GM19438 (cell line): Measurements from ENCODE around the gene RPAP2.
"Not testable (repeated sequence)": the region's sequence is repeated elsewhere in the genome, so short reads cannot be mapped to it uniquely, and the experiment has no call there.

ENCODE experiments used
- ATAC-seq: cut with Tn5 transposase; IDR thresholded peaks from one replicate; pipeline ENCODE4 v1.9.1; 2021; ENCODE audit warnings: low read depth; ENCODE audit not compliant: unreplicated experiment

Gene RPAP2

GRCh38 chr1:92367496-92367895 is 68.6 kb downstream of the RPAP2 start:
- peak; percentile 54 for ATAC-seq

GRCh38 chr1:92372164-92372563 is 73.3 kb downstream of the RPAP2 start:
- no peak for ATAC-seq

GRCh38 chr1:92374223-92374622 is 75.4 kb downstream of the RPAP2 start:
- ATAC-seq: no peak

GRCh38 chr1:92376345-92376744 is 77.5 kb downstream of the RPAP2 start:
- ATAC-seq: no peak

GRCh38 chr1:92377991-92378390 is 79.1 kb downstream of the RPAP2 start:
- ATAC-seq: not testable (repeated sequence)

- no peak for ATAC-seq
Observed at GRCh38 chr1:92380867-92381266, 82.0 kb downstream of the RPAP2 start.

- not testable (repeated sequence) for ATAC-seq
Observed at GRCh38 chr1:92393966-92394365, 95.1 kb downstream of the RPAP2 start.

GRCh38 chr1:92398519-92398918 is 99.7 kb downstream of the RPAP2 start:
- no peak for ATAC-seq

- ATAC-seq: peak; percentile 78
Observed at GRCh38 chr1:92399076-92399475, 100.2 kb downstream of the RPAP2 start.

- ATAC-seq: no peak
Observed at GRCh38 chr1:92404661-92405060, 105.8 kb downstream of the RPAP2 start.

GRCh38 chr1:92408825-92409224 is 110.0 kb downstream of the RPAP2 start:
- ATAC-seq: no peak

GRCh38 chr1:92409946-92410549 is 111.2 kb downstream of the RPAP2 start:
- no peak for ATAC-seq

GRCh38 chr1:92410706-92411105 is 111.8 kb downstream of the RPAP2 start:
- no peak for ATAC-seq

- no peak for ATAC-seq
Observed at GRCh38 chr1:92411511-92411910, 112.7 kb downstream of the RPAP2 start.

- no peak for ATAC-seq
Observed at GRCh38 chr1:92419642-92420041, 120.8 kb downstream of the RPAP2 start.

GRCh38 chr1:92424381-92424780 is 125.5 kb downstream of the RPAP2 start:
- ATAC-seq: no peak

- ATAC-seq: no peak
Observed at GRCh38 chr1:92425617-92426016, 126.8 kb downstream of the RPAP2 start.

GRCh38 chr1:92430030-92430429 is 131.2 kb downstream of the RPAP2 start:
- no peak for ATAC-seq

- not testable (repeated sequence) for ATAC-seq
Observed at GRCh38 chr1:92434572-92434971, 135.7 kb downstream of the RPAP2 start.

GRCh38 chr1:92439291-92439690 is 140.4 kb downstream of the RPAP2 start:
- ATAC-seq: no peak

GRCh38 chr1:92441316-92441696 is 142.4 kb downstream of the RPAP2 start:
- ATAC-seq: no peak

- no peak for ATAC-seq
Observed at GRCh38 chr1:92441697-92442342, 143.0 kb downstream of the RPAP2 start.
